Cardiac fibroblast (primary cell): ENCODE data around the gene ZNF418.

ENCODE experiments used
- DNase-seq, 2 donors: peaks; one replicate each; pipeline versions ENCODE4 v3.0.0 to v3.0.0-alpha.2; 2010; ENCODE audit warnings: low read depth in 2 of 2
- H3K4me3 ChIP-seq, 2 donors: replicated peaks in 1 of 2; 1 replicate in 1 of 2; 2 replicates in 1 of 2; pipeline ENCODE4 v1.5.1; 2011; ENCODE audit warnings: low read depth in 2 of 2, low read length in 2 of 2, mild to moderate bottlenecking in 2 of 2, moderate library complexity in 1 of 2
- CTCF ChIP-seq: IDR thresholded peaks from one replicate; pipeline ENCODE4 v1.5.1; 2011; ENCODE audit warnings: low read depth, mild to moderate bottlenecking, low read length, inconsistent platforms

Gene ZNF418

GRCh38 chr19:57927587-57927986 is 7.6 kb downstream of the ZNF418 start:
- DNase-seq = no peak
- TF ChIP-seq CTCF = no peak
- H3K4me3 ChIP-seq = no peak overlapping the region

- peak; percentile 18 for TF ChIP-seq CTCF
- H3K4me3 ChIP-seq = peak within 1 kb of the TSS; percentile 61 to 81
- DNase-seq = peak; percentile 96 to 97
These were observed 18.8 kb downstream of the ZNF418 start, which contains the start of gene ZNF417 for GRCh38 chr19:57916168-57916995. Gene ZNF417 (minus strand): TSS chr19:57916592. CDS start chr19:57916411, 181 bp downstream.

GRCh38 chr19:57914531-57914930 is 20.7 kb downstream of the ZNF418 start:
- no peak overlapping the region for H3K4me3 ChIP-seq
- no peak for DNase-seq

GRCh38 chr19:57907394-57907793 is 27.8 kb downstream of the ZNF418 start:
- H3K4me3 ChIP-seq = no peak overlapping the region
- no peak for TF ChIP-seq CTCF
- no peak for DNase-seq

More at GRCh38 chr19:57914531-57914930, 20.7 kb downstream of the ZNF418 start:
- no peak for TF ChIP-seq CTCF

- TF ChIP-seq CTCF = no peak
- H3K4me3 ChIP-seq = no peak overlapping the region
- DNase-seq = no peak
These were observed 29.9 kb downstream of the ZNF418 start for GRCh38 chr19:57905258-57905657.

- H3K4me3 ChIP-seq = no peak overlapping the region
- no peak for DNase-seq
- TF ChIP-seq CTCF = no peak
These were observed 31.5 kb downstream of the ZNF418 start for GRCh38 chr19:57903618-57904184.
